Activated CD4-positive, alpha-beta T cell treated with anti-CD3 and anti-CD28 coated beads for 24 hours (primary cell): ENCODE results near the gene LBHD1.
"Not testable (repeated sequence)": the region's sequence is repeated elsewhere in the genome, so short reads cannot be mapped to it uniquely, and the experiment has no call there.

Experiments used
- DNase-seq, 2 donors: peaks; one replicate each; pipeline ENCODE4 v3.0.0-alpha.2; 2020; ENCODE audit warnings: low read depth in 2 of 2

The LBHD1 gene

DNA sequence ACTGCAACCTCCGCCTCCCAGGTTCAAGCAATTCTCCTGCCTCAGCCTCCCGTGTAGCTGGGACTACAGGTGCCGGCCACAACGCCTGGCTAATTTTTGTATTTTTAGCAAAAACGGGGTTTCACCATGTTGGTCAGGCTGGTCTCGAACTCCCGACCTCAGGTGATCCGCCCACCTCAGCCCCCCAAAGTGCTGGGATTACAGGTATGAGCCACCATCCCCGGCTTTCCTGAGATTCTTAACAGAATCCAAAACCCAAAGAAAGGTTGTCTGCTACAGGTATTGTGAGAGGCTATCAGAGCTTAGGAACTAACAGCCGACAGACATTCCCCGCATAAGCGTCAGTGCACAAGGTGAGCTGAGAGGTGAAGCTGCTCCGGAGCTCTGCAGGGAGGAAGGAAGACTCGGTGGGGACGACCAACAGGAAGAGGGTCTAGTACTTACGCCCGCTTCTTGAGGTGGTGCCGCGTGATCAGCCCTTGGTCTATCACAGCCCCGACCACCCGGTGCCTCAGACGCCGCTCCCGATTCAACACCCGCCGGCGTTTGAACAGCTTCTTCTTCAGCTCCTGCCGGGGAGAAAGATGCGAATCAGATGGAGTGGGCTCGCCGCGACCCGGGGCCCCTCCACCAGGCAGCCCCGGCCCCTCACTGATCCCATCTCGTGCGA, 7.5 kb downstream of the LBHD1 start:
- no peak for DNase-seq

GRCh38 chr11:62656796-62657429, 15.2 kb downstream of the LBHD1 start:
- DNase-seq = no peak

- no peak for DNase-seq
Measured at GRCh38 chr11:62654297-62654696, 17.8 kb downstream of the LBHD1 start.

DNA sequence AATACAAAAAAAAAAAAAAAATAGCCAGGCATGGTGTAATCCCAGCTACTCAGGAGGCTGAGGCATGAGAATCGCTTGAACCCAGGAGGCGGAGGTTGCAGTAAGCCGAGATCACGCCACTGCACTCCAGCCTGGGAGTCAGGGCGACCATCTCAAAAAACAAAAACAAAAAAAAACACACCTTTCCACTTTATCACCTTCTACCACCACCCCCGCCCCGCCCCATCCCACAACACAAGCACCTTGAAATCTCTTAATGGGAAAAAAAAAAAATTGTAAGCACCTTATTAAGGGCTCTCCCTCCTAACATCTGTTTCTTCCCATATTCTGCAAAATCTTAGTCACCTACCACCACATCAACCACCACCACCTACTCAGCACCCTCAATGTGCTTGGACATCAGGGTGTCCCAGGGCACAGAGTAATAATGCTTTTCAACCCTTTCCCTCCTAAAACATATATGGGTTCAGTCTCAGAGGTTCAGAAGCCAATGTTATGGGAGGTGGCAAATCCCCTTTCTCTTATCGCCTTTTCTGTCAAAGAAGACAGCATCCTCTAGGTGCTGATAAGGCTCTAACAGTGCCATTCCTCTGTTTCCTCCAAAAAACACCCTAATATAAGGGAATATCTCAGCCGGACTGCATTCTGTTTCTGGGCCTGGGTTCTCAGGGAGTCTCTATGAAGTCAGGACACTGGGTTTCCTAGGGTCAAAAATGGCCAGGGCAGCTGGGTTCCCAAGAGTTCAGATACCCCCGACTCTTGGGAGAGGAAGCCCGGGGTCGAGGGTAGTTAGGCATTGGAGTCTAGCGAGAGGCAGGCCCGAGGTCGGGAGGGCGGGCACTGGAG, 19.7 kb downstream of the LBHD1 start:
- DNase-seq = no peak

DNA sequence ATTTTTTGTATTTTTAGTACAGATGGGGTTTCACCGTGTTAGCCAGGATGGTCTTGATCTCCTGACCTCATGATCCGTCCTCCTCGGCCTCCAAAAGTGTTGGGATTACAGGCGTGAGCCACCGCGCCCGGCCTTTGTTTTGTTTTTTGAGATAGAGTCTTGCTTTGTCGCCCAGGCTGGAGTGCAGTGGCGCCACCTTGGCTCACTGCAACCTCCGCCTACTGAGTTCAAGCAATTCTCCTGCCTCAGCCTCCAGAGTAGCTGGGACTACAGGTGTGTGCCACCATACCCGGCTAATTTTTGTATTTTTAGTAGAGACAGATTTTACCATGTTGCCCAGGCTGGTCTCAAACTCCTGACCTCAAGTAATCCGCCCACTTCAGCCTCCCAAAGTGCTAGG, 21.8 kb downstream of the LBHD1 start:
- not testable (repeated sequence) for DNase-seq

DNA sequence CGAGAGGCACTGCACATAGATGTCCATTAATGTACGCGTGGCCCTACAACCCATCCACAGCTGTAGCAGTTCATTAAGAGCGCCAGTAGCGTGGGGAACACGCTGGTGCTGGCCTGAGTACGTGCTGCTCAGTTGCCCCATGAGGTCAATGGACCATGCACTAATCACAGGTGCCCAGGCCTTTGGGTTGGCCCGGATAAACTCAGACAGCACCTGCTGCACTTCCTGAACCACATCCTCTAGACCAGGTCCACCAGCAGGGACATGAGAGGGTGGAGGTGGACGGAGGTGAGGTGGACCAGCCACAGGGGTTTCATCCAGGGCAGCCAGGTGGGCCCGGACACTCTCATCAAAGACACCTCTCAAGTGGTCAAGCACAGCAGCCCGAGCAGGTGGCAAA, 22.6 kb downstream of the LBHD1 start:
- DNase-seq = no peak

- no peak for DNase-seq
Measured at GRCh38 chr11:62648967-62649364, 23.1 kb downstream of the LBHD1 start.

DNA sequence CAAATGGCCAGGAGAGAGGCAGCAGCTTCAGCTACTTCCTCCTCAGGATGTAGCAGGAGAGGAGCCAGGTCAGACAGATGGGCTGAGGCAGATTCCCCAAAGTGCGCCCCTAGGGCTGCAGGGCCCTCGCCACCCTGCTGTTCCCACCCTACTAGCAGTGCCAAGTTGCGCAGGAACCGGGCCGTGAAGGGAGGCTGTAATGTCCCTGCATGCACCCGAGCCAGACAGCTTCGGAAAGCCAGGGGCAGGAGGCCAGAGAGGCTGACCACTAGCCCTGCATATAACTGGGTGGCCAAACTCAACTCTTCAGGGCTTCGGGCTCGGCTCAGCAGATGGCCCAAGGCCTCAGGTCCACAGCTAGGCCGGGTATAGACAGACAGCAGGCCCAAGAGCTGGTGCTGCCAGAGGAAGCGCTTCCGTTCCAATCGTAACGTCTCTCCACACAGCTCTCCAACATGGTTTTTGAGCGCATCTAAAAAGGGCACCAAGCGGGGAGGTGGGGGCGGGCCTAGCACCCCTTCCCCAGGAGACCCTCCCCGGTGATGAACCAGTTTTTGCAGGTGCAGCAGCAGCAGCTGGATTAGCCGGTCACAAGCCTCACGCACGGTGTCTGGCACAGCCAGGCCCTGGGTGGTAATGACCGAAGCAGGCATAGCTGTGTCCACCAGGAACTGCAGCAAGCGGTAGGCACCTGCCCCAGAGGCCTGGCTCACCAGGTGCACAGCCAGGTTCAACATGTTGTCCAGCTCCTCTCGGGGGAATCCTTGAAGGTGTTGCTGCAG, 23.7 kb downstream of the LBHD1 start:
- no peak for DNase-seq

- no peak for DNase-seq
Measured at GRCh38 chr11:62647609-62648005, 24.5 kb downstream of the LBHD1 start.

GRCh38 chr11:62646825-62647608, 25.1 kb downstream of the LBHD1 start:
- DNase-seq = no peak

- DNase-seq = peak; percentile 99 to 100
Measured at GRCh38 chr11:62645946-62646824, 25.9 kb downstream of the LBHD1 start, which contains the start of gene GANAB. Gene GANAB (minus strand): TSS chr11:62646613. CDS start chr11:62646599, 14 bp downstream.

- no peak for DNase-seq
Measured at GRCh38 chr11:62645671-62645945, 26.5 kb downstream of the LBHD1 start.

GRCh38 chr11:62644220-62644619, 27.8 kb downstream of the LBHD1 start:
- DNase-seq = no peak

- no peak for DNase-seq
Measured at GRCh38 chr11:62632492-62632891, 39.6 kb downstream of the LBHD1 start.

DNA sequence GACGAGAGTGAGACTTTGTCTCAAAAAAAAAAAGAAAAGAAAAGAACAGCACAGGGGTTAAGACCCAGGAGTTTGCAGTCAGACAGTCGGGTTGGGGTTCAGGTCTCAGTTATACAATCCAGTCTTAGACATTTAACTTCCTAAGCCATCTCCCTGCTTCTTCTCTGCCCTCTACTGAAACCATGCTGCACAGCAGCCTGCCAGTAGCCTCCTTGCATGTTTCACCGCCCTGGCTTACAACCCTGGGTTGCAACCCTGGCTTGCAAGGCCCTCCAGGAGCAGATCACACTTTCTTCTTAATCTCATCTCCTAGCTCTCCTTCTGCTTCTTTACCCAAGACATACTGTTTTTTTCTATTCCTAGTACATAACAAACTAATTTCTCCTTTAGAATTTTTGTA, 44.4 kb downstream of the LBHD1 start:
- DNase-seq = no peak

GRCh38 chr11:62622476-62623089, 49.5 kb downstream of the LBHD1 start:
- DNase-seq = no peak

GRCh38 chr11:62621567-62622470, 50.2 kb downstream of the LBHD1 start, which contains the start of gene B3GAT3:
Gene B3GAT3 (minus strand): TSS chr11:62621986. CDS start chr11:62621947, 39 bp downstream.
- DNase-seq = peak; percentile 89 to 96

- no peak for DNase-seq
Measured at GRCh38 chr11:62621027-62621566, 51.0 kb downstream of the LBHD1 start.
